NCI-H2171 (cell line): ENCODE measurements around the gene USP25.
A peak's percentile ranks its signal among the peaks of the same experiment; 100 is the strongest.

Experiments used
- DNase-seq: peaks from one replicate; lab custom pipeline; 2025; lab: John Stamatoyannopoulos, UW

The USP25 gene

GRCh38 chr21:15729674-15730483 lies at the start of gene USP25:
Gene USP25 (plus strand): TSS chr21:15729982. CDS start chr21:15730394, 412 bp downstream.
- peak; percentile 84 for DNase-seq

- DNase-seq = no peak
Observed at GRCh38 chr21:15682186-15682895, 47.4 kb upstream of the USP25 start.

- no peak for DNase-seq
Observed at GRCh38 chr21:15682977-15683376, 46.8 kb upstream of the USP25 start.

GRCh38 chr21:15686506-15686905 lies 43.3 kb upstream of the USP25 start:
- no peak for DNase-seq

GRCh38 chr21:15687208-15687607 lies 42.6 kb upstream of the USP25 start:
- DNase-seq = no peak

GRCh38 chr21:15688016-15688415 lies 41.8 kb upstream of the USP25 start:
- no peak for DNase-seq

GRCh38 chr21:15688809-15689208 lies 41.0 kb upstream of the USP25 start:
- DNase-seq = no peak

- peak; percentile 7 for DNase-seq
Observed at GRCh38 chr21:15692711-15693110, 37.1 kb upstream of the USP25 start.

- DNase-seq = no peak
Observed at GRCh38 chr21:15695241-15695640, 34.5 kb upstream of the USP25 start.

GRCh38 chr21:15701830-15702229 lies 28.0 kb upstream of the USP25 start:
- no peak for DNase-seq

GRCh38 chr21:15703932-15704331 lies 25.9 kb upstream of the USP25 start:
- no peak for DNase-seq

- no peak for DNase-seq
Observed at GRCh38 chr21:15706696-15707095, 23.1 kb upstream of the USP25 start.

GRCh38 chr21:15713412-15713811 lies 16.4 kb upstream of the USP25 start:
- DNase-seq = no peak

GRCh38 chr21:15718711-15719110 lies 11.1 kb upstream of the USP25 start:
- DNase-seq = no peak

GRCh38 chr21:15719976-15720375 lies 9.8 kb upstream of the USP25 start:
- no peak for DNase-seq

- no peak for DNase-seq
Observed at GRCh38 chr21:15722591-15723324, 7.0 kb upstream of the USP25 start.

- no peak for DNase-seq
Observed at GRCh38 chr21:15725949-15726348, 3.8 kb upstream of the USP25 start.

- no peak for DNase-seq
Observed at GRCh38 chr21:15728046-15728445, 1.7 kb upstream of the USP25 start.

GRCh38 chr21:15729346-15729673 lies 472 bp upstream of the USP25 start:
- DNase-seq = no peak

- no peak for DNase-seq
Observed at GRCh38 chr21:15730484-15731242, 881 bp downstream of the USP25 start.

GRCh38 chr21:15731243-15731613 lies 1.4 kb downstream of the USP25 start:
- DNase-seq = no peak
